HEK293T (cell line): Measurements from ENCODE around the gene CACNA1G.

Source experiments
- CTCF ChIA-PET: fragments of 350-600 bp; formaldehyde crosslinking; extraction: SDS; loops from one replicate; lab custom pipeline; 2021; ENCODE audit warnings: antibody characterized with exemption, inconsistent platforms; lab: Yijun Ruan, JAX
- POLR2A ChIA-PET: fragments of 350-600 bp; formaldehyde crosslinking; extraction: SDS; loops from one replicate; lab custom pipeline; 2020; ENCODE audit warnings: antibody characterized with exemption, inconsistent platforms; lab: Yijun Ruan, JAX
- DNase-seq: peaks from one replicate; pipeline ENCODE4 v3.0.0; 2012; ENCODE audit warnings: mixed read lengths; ENCODE audit errors: extremely low spot score
- ARNT ChIP-seq: fragments of 450-650 bp; IDR thresholded peaks from 2 replicates; pipeline ENCODE4 v1.6.1; 2017; ENCODE audit warnings: mild to moderate bottlenecking
- BHLHE40 ChIP-seq: fragments of 450-650 bp; IDR thresholded peaks from 2 replicates; pipeline ENCODE4 v1.6.1; 2016; ENCODE audit warnings: mild to moderate bottlenecking, moderate library complexity, borderline replicate concordance
- CTBP1 ChIP-seq: fragments of 450-650 bp; IDR thresholded peaks from 2 replicates; pipeline ENCODE4 v1.6.1; 2016; ENCODE audit warnings: borderline replicate concordance
- ELF4 ChIP-seq: fragments of 450-650 bp; IDR thresholded peaks from 2 replicates; pipeline ENCODE4 v1.6.1; 2017; ENCODE audit warnings: antibody characterized with exemption
- FOXA1 ChIP-seq: fragments of 450-650 bp; IDR thresholded peaks from 2 replicates; pipeline ENCODE4 v1.6.1; 2016; ENCODE audit warnings: mild to moderate bottlenecking
- FOXK2 ChIP-seq: fragments of 450-650 bp; IDR thresholded peaks from 2 replicates; pipeline ENCODE4 v1.6.1; 2016; ENCODE audit warnings: mild to moderate bottlenecking
- FOXM1 ChIP-seq: fragments of 450-650 bp; IDR thresholded peaks from 2 replicates; pipeline ENCODE4 v1.6.1; 2017; ENCODE audit warnings: mild to moderate bottlenecking, borderline replicate concordance
- HDGF ChIP-seq: fragments of 450-650 bp; IDR thresholded peaks from 2 replicates; pipeline ENCODE4 v1.6.1; 2017; ENCODE audit warnings: antibody characterized with exemption, borderline replicate concordance
- L3MBTL2 ChIP-seq: fragments of 450-650 bp; conservative IDR thresholded peaks from 2 replicates; pipeline ENCODE4 v1.6.1; 2016; ENCODE audit warnings: mild to moderate bottlenecking
- LEF1 ChIP-seq: fragments of 450-650 bp; IDR thresholded peaks from 2 replicates; pipeline ENCODE4 v1.6.1; 2017; ENCODE audit warnings: mild to moderate bottlenecking, borderline replicate concordance
- NFRKB ChIP-seq: fragments of 450-650 bp; IDR thresholded peaks from 2 replicates; pipeline ENCODE4 v1.6.1; 2016; ENCODE audit warnings: mild to moderate bottlenecking, moderate library complexity
- PKNOX1 ChIP-seq: fragments of 450-650 bp; IDR thresholded peaks from 2 replicates; pipeline ENCODE4 v1.6.1; 2016
- SP1 ChIP-seq: fragments of 450-650 bp; IDR thresholded peaks from 2 replicates; pipeline ENCODE4 v1.6.1; 2017
- SUZ12 ChIP-seq: fragments of 450-650 bp; IDR thresholded peaks from 2 replicates; pipeline ENCODE4 v1.6.1; 2016; ENCODE audit warnings: mild to moderate bottlenecking
- TARDBP ChIP-seq: fragments of 450-650 bp; IDR thresholded peaks from 2 replicates; pipeline ENCODE4 v1.6.1; 2016
- ZNF384 ChIP-seq: fragments of 450-650 bp; IDR thresholded peaks from 2 replicates; pipeline ENCODE4 v1.6.1; 2016

The CACNA1G gene

DNA sequence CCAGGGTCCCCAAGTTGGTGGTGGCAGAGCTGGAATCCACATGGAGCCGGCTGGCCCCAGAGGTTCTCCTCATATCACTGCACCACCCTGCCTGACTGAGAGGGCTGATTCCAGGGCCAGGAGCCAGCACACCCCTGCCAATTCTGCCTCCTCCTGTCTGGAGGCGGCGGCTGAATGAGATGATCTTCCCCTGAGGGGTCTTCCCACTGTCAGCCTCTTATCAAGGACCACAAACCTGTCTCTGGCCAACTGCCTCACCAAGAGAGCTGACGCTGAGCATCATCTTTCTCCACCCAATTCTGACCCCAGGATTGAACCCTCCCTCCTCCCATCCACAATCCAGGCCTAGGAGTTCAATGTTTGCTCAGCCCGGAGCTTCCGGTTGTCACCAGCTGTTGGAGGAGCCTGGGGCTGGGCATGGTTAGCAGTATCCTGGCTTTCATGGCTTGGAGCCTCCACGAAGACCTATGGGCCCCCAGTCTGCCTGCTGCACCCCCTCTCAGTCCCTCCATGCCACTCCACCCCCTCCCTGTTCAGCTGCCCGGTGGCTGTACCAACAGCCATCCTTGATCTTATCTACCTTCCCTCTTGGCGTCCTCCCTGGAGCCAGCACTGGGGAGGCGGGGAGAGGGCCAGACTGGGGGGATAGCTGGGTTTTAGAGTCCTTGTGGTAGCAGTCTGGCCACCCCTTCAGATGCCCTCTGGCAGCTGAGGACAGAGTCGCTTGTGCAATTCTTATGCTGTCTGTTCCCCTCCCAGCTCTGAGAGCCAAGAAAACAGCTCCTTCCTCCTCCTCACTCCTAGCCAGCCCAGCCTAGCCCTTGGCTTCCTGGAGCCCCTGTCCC is 99.7 kb downstream of the CACNA1G start:
- TF ChIP-seq SP1 (no peak), SUZ12 (no peak), PKNOX1 (no peak), FOXM1 (no peak), TARDBP (no peak), ELF4 (no peak), NFRKB (no peak), ARNT (no peak), FOXA1 (no peak), BHLHE40 (no peak), HDGF (no peak), CTBP1 (no peak), L3MBTL2 (no peak), FOXK2 (no peak)
- CTCF ChIA-PET, result interaction anchor here (0.7 to 1.3 kb wide), 3 partner anchors 29 to 100 kb away, joined by 3 read pairs; no protein-coding TSS in a partner anchor
- POLR2A ChIA-PET, result interaction anchor here (0.6 to 1.4 kb wide), 2 partner anchors 103 to 778 kb away, joined by 3 read pairs; no protein-coding TSS in a partner anchor
- DNase-seq, result no peak

DNA sequence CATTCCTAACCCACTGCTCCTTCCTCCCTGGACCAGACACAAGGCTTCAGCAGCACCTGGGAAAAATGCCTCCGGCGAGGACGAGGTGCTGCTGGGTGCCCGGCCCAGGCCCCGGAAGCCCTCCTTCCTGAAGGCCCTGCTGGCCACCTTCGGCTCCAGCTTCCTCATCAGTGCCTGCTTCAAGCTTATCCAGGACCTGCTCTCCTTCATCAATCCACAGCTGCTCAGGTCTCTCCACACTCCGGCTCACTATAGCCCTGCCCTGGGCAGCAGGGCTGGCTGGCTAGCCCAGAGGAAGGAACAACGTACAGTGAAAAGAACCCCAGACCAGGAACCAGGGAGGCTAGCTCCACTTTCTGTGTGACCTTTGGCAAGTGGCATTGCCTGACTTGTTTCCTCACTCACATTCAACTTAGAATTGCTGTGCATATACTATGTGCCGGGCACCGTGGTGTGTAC is 100.4 kb downstream of the CACNA1G start:
- POLR2A ChIA-PET, result interaction anchor here (1.4 kb wide), 1 partner anchor 102 kb away, joined by 3 read pairs; no protein-coding TSS in a partner anchor
- DNase-seq, result no peak
- no peak for TF ChIP-seq PKNOX1
- TF ChIP-seq ZNF384, result no peak
- no peak for TF ChIP-seq L3MBTL2
- TF ChIP-seq SP1, result no peak
- TF ChIP-seq ARNT, result no peak
- TF ChIP-seq SUZ12, result no peak
- TF ChIP-seq CTBP1, result no peak
- no peak for TF ChIP-seq FOXK2
- no peak for TF ChIP-seq ELF4
- TF ChIP-seq NFRKB, result no peak
- TF ChIP-seq FOXM1, result no peak
- no peak for TF ChIP-seq LEF1
- no peak for TF ChIP-seq FOXA1
- no peak for TF ChIP-seq BHLHE40
- TF ChIP-seq HDGF, result no peak
- no peak for TF ChIP-seq TARDBP

GRCh38 chr17:50661348-50661747 is 100.8 kb downstream of the CACNA1G start:
- TF ChIP-seq ELF4, result no peak
- TF ChIP-seq ARNT, result no peak
- TF ChIP-seq SP1, result no peak
- TF ChIP-seq FOXK2, result no peak
- no peak for TF ChIP-seq SUZ12
- no peak for TF ChIP-seq NFRKB
- no peak for TF ChIP-seq BHLHE40
- TF ChIP-seq FOXA1, result no peak
- TF ChIP-seq L3MBTL2, result no peak
- TF ChIP-seq LEF1, result no peak
- TF ChIP-seq TARDBP, result no peak
- DNase-seq, result no peak

More for the DNA sequence above, 100.4 kb downstream of the CACNA1G start:
- CTCF ChIA-PET, result interaction anchor here (0.7 to 1.3 kb wide), 4 partner anchors 30 to 181 kb away, joined by 3 read pairs; no protein-coding TSS in a partner anchor

GRCh38 chr17:50661795-50662391 is 101.4 kb downstream of the CACNA1G start:
- POLR2A ChIA-PET, result no interaction called here
- TF ChIP-seq SUZ12 (no peak), LEF1 (no peak), FOXK2 (no peak), SP1 (no peak), PKNOX1 (no peak), TARDBP (no peak), FOXM1 (no peak)
- CTCF ChIA-PET, result interaction anchor here (0.6 to 1.3 kb wide), 4 partner anchors 12 to 180 kb away, joined by 3 to 4 read pairs (median 3); no protein-coding TSS in a partner anchor
- DNase-seq, result no peak

More at GRCh38 chr17:50661348-50661747, 100.8 kb downstream of the CACNA1G start:
- POLR2A ChIA-PET, result no interaction called here
- CTCF ChIA-PET, result interaction anchor here (0.6 to 1.3 kb wide), 5 partner anchors 30 to 181 kb away, joined by 3 read pairs; no protein-coding TSS in a partner anchor

DNA sequence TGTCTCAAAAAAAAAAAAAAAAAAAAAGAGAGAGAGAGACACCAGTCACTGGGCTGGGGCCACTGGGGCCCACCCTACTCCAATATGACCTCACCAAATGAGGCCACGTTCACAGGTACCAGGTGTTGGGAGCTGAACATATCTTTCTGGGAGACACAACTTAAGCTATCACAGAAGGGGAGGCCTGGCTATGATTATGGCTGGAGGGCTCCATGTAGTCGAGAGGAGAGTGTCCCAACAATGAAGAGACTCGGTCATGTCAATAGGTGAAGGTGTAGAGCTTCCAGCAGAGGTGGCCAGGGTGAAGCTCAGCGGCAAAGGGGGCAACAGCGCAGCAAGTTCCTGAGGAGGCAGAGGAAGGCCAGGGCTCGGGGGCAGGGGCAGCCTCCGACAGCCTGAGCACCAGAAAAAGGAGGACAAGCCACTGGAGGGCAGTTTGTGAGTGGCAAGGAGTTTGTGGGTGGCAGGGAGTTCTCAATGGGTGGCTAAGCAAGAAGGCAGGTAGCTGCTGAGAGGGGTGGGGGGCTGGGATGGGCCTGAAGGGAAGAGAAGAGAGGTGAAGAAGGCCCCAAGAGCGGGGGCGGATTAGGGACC is 102.2 kb downstream of the CACNA1G start:
- ChIA-PET POLR2A (no interaction called here), CTCF (interaction anchor here (1.1 kb wide), 1 partner anchor 13 kb away, joined by 4 read pairs; no protein-coding TSS in a partner anchor)
- no peak for DNase-seq
- TF ChIP-seq CTBP1, result no peak
- TF ChIP-seq NFRKB, result no peak
- TF ChIP-seq BHLHE40, result no peak
- no peak for TF ChIP-seq ZNF384
- TF ChIP-seq FOXM1, result no peak
- no peak for TF ChIP-seq TARDBP
- no peak for TF ChIP-seq HDGF
- TF ChIP-seq FOXA1, result no peak
